Lung (tissue), 12 donors: ENCODE results near the gene PRPF18. TPM values are rescaled to one million over a fixed set of nuclear protein-coding genes. Genes with fewer than 3 reads are reported as not detected.

Experiments
- ATAC-seq: fragments of 200-7000 bp; cut with Tn5 transposase; one replicate; pipeline ENCODE4 v1.9.1; 2020; ENCODE audit warnings: moderate number of reproducible peaks; ENCODE audit not compliant: insufficient read depth, low FRiP score
- DNase-seq, 3 donors: peaks; one replicate each; pipeline ENCODE4 v3.0.0-alpha.2; 2013 to 2017
- H3K27ac ChIP-seq, 2 donors: one replicate each; pipeline ENCODE4 v1.5.1; 2013; ENCODE audit warnings: mild to moderate bottlenecking in 2 of 2, moderate library complexity in 2 of 2, control low read depth in 1 of 2, inconsistent platforms in 1 of 2, low read depth in 1 of 2, low read length in 1 of 2
- H3K27me3 ChIP-seq, 3 donors: one replicate each; pipeline ENCODE4 v1.5.1; 2013; ENCODE audit warnings: low read length in 2 of 3; ENCODE audit not compliant: control insufficient read depth in 3 of 3, insufficient read depth in 3 of 3
- H3K36me3 ChIP-seq, 4 donors: one replicate each; pipeline ENCODE4 v1.5.1; 2013; ENCODE audit warnings: low read length in 4 of 4, mild to moderate bottlenecking in 1 of 4, moderate library complexity in 1 of 4; ENCODE audit not compliant: control insufficient read depth in 4 of 4, insufficient read depth in 4 of 4
- H3K4me1 ChIP-seq, 5 donors: one replicate each; pipeline ENCODE4 v1.5.1; 2013; ENCODE audit warnings: low read length in 5 of 5, mild to moderate bottlenecking in 2 of 5, moderate library complexity in 1 of 5; ENCODE audit not compliant: control insufficient read depth in 5 of 5, insufficient read depth in 5 of 5
- H3K4me3 ChIP-seq: one replicate; pipeline ENCODE4 v1.5.1; 2013; ENCODE audit warnings: mild to moderate bottlenecking, control low read depth, moderate library complexity
- H3K9ac ChIP-seq, 2 donors: one replicate each; pipeline ENCODE4 v1.5.1; 2013; ENCODE audit warnings: low read length in 2 of 2, control low read depth in 1 of 2; ENCODE audit not compliant: insufficient read depth in 1 of 2
- H3K9me3 ChIP-seq, 4 donors: one replicate each; pipeline ENCODE4 v1.5.1; 2013; ENCODE audit warnings: low read length in 3 of 4, mild to moderate bottlenecking in 1 of 4, moderate library complexity in 1 of 4; ENCODE audit not compliant: control insufficient read depth in 4 of 4, insufficient read depth in 3 of 4
- CTCF ChIP-seq: IDR thresholded peaks from 2 replicates; pipeline ENCODE4 v1.5.1; 2012; ENCODE audit warnings: mild to moderate bottlenecking; ENCODE audit errors: control extremely low read depth, extremely low read depth
- WGBS, 2 donors: extraction: QIAGEN DNeasy Blood & Tissue Kit; methylation state at CpG; one replicate each; pipeline ENCODE4 v1.1.7; 2013; 5-methylcytosine and 5-hydroxymethylcytosine counted together
- polyA plus RNA-seq, 2 donors: library from polyadenylated mRNA; stranded (reverse); fragments of 200-250 nt; gene quantifications; one replicate each; pipeline ENCODE4 v1.2.1, GENCODE V29; 2013
- total RNA-seq, 2 donors: library from RNA; depleted of rRNA in 1 of 2; stranded (reverse); fragments of >200 nt in 1 of 2; gene quantifications; one replicate each; pipeline ENCODE4 v1.2.1, GENCODE V29; 2014 to 2021
- donor health status: control.
- donor health status: control.
- donor health status: Bipolar disorder and iron deficiency.
- donor health status: healthy.
- donor health status: DM: yes; HTN: yes; CAD: no.

Gene PRPF18
- total and polyA plus RNA-seq, 4 donors: 10.6 to 39.9 (median 19.3) TPM

DNA sequence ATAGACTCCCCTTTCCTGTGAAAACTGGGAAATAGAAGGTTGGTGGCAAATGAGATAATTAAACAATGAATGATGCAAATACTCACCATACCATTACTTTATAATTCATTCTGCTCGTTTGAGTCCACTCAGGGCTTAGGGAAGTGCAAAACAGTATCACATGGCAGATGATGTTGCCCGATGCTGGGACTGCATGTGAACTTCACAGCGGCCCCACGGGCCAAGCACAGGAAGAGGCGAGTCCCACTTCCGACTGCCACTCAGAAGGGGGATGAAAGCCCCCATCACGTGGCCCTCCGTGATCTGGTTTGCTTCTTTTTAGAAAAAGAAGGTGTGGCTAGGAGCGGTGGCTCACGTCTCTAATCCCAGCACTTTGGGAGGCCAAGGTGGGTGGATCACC lies 71.5 kb downstream of the PRPF18 start:
- Histone ChIP-seq H3K27ac (peak overlapping the region in 1 of 2 donors; percentile 10), H3K27me3 (no peaks in the 10 kb centered on the region), H3K4me1 (peaks cover 0 to 39% (median 14%) of the 10 kb centered on the region in 5 donors), H3K36me3 (peaks cover 20 to 47% (median 31%) of the 10 kb centered on the region in 4 donors), H3K9me3 (no peaks in the 10 kb centered on the region), H3K4me3 (no peak overlapping the region), H3K9ac (no peak overlapping the region)
- ATAC-seq (no peak), DNase-seq (peak in 1 of 3 donors; percentile 6)
- no peak for TF ChIP-seq CTCF
- WGBS, 2 donors: 38 to 57% methylated on average over 10 of the region's 10 CpGs

DNA sequence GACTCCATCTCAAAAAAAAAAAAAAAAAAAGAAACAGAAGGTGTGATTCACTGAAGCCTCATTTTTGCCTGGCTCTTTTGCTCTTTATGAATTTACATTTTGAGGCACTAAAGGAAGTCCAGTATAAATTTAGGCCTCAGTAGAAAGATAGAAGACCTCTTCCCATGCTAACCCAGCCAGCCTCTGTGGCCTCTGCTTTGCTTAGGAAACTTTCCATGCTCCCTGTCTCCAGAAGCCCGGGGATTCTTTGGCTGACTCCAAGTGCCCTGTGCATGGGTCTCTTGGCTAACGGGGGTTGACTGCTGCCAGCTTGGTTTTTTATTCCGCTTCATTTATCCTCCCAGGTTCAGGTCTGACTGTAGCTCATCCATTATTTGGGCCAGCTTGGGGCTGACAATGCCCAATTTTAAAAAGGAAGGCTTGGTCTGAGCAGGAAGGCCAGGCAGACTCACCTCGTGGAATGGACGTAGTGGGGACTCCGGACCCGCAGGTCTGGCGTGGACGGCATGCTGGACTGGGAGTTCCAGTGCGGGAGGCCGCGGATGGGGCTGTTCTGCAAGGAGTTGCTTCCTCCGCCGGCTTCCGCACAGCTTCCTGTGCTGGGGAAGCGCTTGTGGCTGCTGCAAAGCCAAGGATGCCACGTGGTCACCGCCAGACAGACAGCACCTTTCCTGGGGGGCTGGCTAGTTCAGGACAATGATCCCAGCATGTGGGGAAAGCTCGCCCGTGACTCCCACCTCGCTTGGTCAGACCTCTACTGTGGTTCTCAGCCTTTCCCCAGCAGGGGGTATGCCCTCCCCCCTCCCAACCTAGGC lies 72.3 kb downstream of the PRPF18 start:
- 26 to 34% methylated on average over 21 of the region's 21 CpGs for WGBS, 2 donors
- peaks cover 0 to 39% (median 14%) of the 10 kb centered on the region in 5 donors for H3K4me1 ChIP-seq
- ATAC-seq (no peak), DNase-seq (peak; percentile 62 to 76 (median 67))
- H3K27ac ChIP-seq: peak overlapping the region in 1 of 2 donors; percentile 43
- peaks cover 15 to 39% (median 26%) of the 10 kb centered on the region in 4 donors for H3K36me3 ChIP-seq
- H3K9me3 ChIP-seq: no peaks in the 10 kb centered on the region
- H3K9ac ChIP-seq: no peak overlapping the region
- TF ChIP-seq CTCF: no peak
- H3K4me3 ChIP-seq: no peak overlapping the region
- H3K27me3 ChIP-seq: no peaks in the 10 kb centered on the region

DNA sequence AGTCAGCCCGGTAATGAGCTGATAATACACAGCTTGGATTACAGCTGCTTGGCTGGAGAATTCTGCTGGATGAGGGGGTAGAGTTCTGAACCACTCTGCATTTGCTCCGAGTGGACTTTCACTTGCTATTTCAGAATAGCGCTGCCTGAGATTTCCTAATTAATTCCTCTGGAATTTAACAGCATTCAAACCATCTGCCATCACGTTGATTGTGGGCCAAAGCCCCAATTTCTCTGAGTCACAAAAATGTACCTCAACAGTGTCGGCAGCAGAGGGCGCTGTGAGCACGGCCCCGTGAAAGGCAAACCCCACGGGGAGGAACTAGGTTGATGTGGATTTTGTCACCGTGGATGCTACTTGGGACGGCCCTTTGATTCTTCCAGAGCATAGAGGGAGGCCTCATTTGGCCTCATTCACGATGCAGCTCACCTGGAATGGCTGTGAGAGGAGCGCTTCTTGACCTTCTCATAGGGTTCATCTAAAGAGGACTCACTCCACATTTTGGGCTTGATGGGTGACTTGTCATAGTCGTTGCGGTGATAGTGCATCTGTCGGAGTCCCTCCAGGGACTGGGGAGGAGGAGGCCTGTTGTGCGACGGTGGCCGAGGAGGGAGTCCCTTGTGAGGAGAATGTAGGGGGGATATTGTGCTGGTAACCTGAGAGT lies 73.3 kb downstream of the PRPF18 start:
- H3K27me3 ChIP-seq: no peaks in the 10 kb centered on the region
- peak overlapping the region in 1 of 2 donors; percentile 48 for H3K27ac ChIP-seq
- H3K36me3 ChIP-seq: peaks cover 14 to 31% (median 18%) of the 10 kb centered on the region in 4 donors
- no peak overlapping the region for H3K4me3 ChIP-seq
- no peak overlapping the region for H3K9ac ChIP-seq
- peak; percentile 78 for TF ChIP-seq CTCF
- WGBS, 2 donors: 27 to 28% methylated on average over 19 of the region's 19 CpGs
- DNase-seq: peak; percentile 91 to 97 (median 96)
- H3K4me1 ChIP-seq: peaks cover 0 to 39% (median 14%) of the 10 kb centered on the region in 5 donors
- ATAC-seq: peak; percentile 76
- H3K9me3 ChIP-seq: no peaks in the 10 kb centered on the region
